Erythroblast (primary cell): ENCODE results near the gene PARG.

Source experiments
- GATA1 ChIP-seq: IDR thresholded peaks from 2 replicates; pipeline ENCODE4 v1.6.1; 2011; ENCODE audit warnings: low read depth, mild to moderate bottlenecking, control low read depth, low read length, moderate library complexity
- POLR2A ChIP-seq: IDR thresholded peaks from 2 replicates; pipeline ENCODE4 v1.6.1; 2011; ENCODE audit warnings: mild to moderate bottlenecking, low read length

DNA sequence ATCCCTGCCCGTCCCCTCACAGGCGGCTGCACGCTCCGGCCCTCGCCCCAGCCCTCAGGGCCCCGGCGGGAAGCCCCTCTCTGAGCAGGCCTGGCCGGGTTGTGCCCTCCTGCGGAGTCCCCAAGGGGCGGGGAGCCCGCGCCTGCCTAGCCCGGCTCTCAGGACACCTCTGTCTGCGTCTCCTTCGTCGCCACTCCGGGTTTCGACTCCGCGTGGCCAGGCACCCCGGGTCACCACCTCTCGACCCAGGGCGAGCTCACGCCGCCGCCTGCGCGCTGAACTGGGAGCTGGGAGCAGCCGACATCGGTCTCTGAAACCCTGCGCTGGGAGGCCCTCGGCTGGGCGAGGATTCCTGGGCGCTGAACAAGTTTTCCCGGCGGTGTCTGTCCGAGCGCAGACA is 173.5 kb downstream of the PARG start:
- TF ChIP-seq POLR2A, result no peak
- TF ChIP-seq GATA1, result no peak
